Muscle layer of colon (tissue), 2 donors: ENCODE results near the gene ARPP21.

Experiments used
- H3K27ac ChIP-seq: one replicate; pipeline ENCODE4 v1.7.0; 2013; ENCODE audit warnings: low read depth, mild to moderate bottlenecking, low read length, moderate library complexity
- H3K27me3 ChIP-seq, 2 donors: one replicate each; pipeline ENCODE4 v1.7.0; 2013; ENCODE audit warnings: low read length in 2 of 2, mild to moderate bottlenecking in 2 of 2; ENCODE audit not compliant: insufficient read depth in 2 of 2, control insufficient read depth in 1 of 2
- H3K36me3 ChIP-seq: one replicate; pipeline ENCODE4 v1.7.0; 2013; ENCODE audit warnings: mild to moderate bottlenecking, low read length; ENCODE audit not compliant: insufficient read depth
- H3K4me1 ChIP-seq: one replicate; pipeline ENCODE4 v1.7.0; 2013; ENCODE audit warnings: mild to moderate bottlenecking, low read length; ENCODE audit not compliant: insufficient read depth
- H3K4me3 ChIP-seq, 2 donors: one replicate each; pipeline ENCODE4 v1.7.0; 2013; ENCODE audit warnings: low read length in 2 of 2, low read depth in 1 of 2, mild to moderate bottlenecking in 1 of 2, moderate library complexity in 1 of 2
- H3K9ac ChIP-seq: one replicate; pipeline ENCODE4 v1.7.0; 2013; ENCODE audit warnings: low read length
- H3K9me3 ChIP-seq: one replicate; pipeline ENCODE4 v1.7.0; 2013; ENCODE audit warnings: mild to moderate bottlenecking, low read length
- donor health status: abdominal sarcoma.
- donor health status: Adenocarcinoma of cecum.

Gene ARPP21

DNA sequence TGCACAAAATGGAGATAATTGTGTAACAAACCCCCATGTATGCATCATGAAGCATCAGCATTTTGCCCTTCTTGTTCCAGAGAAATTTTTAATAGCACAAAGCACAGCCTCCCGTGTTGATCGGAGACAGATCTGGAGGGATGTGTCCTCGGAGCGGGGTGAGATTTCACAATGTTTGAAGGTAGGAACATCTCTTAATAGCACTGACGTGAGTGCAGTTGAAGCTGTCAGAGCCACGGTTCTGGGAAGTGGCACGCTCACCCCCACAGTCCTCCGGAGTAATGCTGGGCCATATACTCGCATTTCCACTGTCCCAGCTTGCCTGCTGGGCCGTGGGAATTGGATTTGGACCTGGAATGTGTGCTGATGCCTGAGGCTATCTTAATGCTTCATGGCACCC is 24.1 kb downstream of the ARPP21 start:
- Histone ChIP-seq H3K9me3 (no peaks in the 10 kb centered on the region), H3K9ac (no peak overlapping the region), H3K36me3 (no peaks in the 10 kb centered on the region), H3K4me3 (no peak overlapping the region), H3K4me1 (peaks cover 3% of the 10 kb centered on the region), H3K27me3 (no peaks in the 10 kb centered on the region), H3K27ac (no peak overlapping the region)

- Histone ChIP-seq H3K4me3 (no peak overlapping the region), H3K27ac (no peak overlapping the region), H3K4me1 (peaks cover 3% of the 10 kb centered on the region), H3K27me3 (no peaks in the 10 kb centered on the region), H3K36me3 (no peaks in the 10 kb centered on the region), H3K9ac (no peak overlapping the region), H3K9me3 (no peaks in the 10 kb centered on the region)
These were observed 25.2 kb downstream of the ARPP21 start for GRCh38 chr3:35664460-35664919.

- H3K9me3 ChIP-seq, result no peaks in the 10 kb centered on the region
- peaks cover 3% of the 10 kb centered on the region for H3K4me1 ChIP-seq
- no peaks in the 10 kb centered on the region for H3K36me3 ChIP-seq
- H3K27me3 ChIP-seq, result no peaks in the 10 kb centered on the region
- no peak overlapping the region for H3K9ac ChIP-seq
- no peak overlapping the region for H3K4me3 ChIP-seq
- H3K27ac ChIP-seq, result no peak overlapping the region
These were observed 26.2 kb downstream of the ARPP21 start for GRCh38 chr3:35665390-35666055.

GRCh38 chr3:35666888-35667287 is 27.6 kb downstream of the ARPP21 start:
- H3K27me3 ChIP-seq, result no peaks in the 10 kb centered on the region
- H3K9me3 ChIP-seq, result no peaks in the 10 kb centered on the region
- H3K4me3 ChIP-seq, result no peak overlapping the region
- H3K9ac ChIP-seq, result no peak overlapping the region
- peaks cover 3% of the 10 kb centered on the region for H3K4me1 ChIP-seq
- H3K36me3 ChIP-seq, result no peaks in the 10 kb centered on the region
- no peak overlapping the region for H3K27ac ChIP-seq

DNA sequence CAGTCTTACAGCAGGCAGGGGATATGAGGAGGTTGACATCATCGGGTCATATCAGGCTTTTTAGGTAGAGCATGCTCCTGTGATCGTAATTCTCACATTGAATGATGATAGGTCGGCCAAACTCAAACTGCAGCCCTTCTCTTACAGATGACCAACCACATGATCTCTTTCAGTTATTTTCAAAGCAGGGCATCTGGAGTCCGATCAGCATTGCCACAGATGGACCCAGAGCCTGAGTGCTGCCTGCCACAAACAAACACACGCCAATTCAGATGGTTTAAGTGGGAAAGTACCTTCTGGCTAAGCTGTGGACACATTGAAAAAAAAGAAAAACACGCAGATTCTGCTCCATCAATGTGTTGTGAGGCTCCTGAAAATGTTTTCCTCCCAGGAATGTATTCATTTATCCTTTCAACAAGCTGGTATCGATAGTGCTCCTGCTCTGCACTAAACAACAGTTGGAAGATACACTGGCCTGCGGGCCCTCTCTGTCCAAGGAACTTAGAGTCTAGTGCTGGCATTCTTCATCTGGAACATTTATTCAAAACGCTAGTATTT is 31.2 kb downstream of the ARPP21 start:
- H3K4me1 ChIP-seq, result no peaks in the 10 kb centered on the region
- no peaks in the 10 kb centered on the region for H3K27me3 ChIP-seq
- H3K4me3 ChIP-seq, result no peak overlapping the region
- no peak overlapping the region for H3K9ac ChIP-seq
- no peaks in the 10 kb centered on the region for H3K9me3 ChIP-seq
- H3K27ac ChIP-seq, result no peak overlapping the region
- no peaks in the 10 kb centered on the region for H3K36me3 ChIP-seq

DNA sequence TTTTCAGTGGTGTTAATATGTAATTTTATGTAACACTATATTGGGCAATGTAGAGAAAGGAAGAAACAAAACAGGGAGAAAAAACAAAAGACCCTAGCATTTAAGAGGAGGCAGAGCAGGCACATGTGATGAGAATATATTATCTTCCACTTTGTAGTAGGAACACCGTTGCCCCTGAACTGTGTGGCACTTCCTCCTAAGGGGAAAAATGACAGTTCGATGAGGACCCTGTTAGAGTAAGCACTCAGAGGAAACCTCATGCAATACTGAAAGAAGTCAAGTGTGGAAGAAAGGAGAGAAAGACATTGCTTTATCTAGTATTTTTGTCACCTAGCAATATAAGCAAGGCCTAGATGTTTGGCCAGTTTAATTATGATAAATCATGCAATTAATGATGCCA is 32.2 kb downstream of the ARPP21 start:
- Histone ChIP-seq H3K9me3 (no peaks in the 10 kb centered on the region), H3K4me3 (no peak overlapping the region), H3K9ac (no peak overlapping the region), H3K4me1 (no peaks in the 10 kb centered on the region), H3K27ac (no peak overlapping the region), H3K27me3 (no peaks in the 10 kb centered on the region), H3K36me3 (no peaks in the 10 kb centered on the region)

DNA sequence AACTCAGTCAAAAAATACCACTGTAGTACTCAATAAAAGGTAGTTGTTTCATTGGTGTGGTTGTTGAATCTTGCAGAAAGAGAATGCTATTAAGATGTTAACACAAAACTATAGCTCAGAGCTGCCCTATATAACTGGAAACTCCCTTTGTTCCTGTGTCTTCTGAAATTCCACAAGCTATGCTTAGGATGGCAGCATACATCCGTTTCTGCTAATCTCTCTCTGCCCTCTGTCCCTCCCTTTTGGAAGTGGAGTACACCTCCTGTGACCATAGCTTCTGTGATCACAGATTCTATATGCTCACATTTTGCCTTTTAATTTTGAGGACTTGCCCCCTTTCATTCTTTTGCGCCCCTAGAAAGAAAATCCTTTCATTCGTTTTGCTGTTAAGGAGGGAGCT is 33.7 kb downstream of the ARPP21 start:
- Histone ChIP-seq H3K36me3 (no peaks in the 10 kb centered on the region), H3K9me3 (no peaks in the 10 kb centered on the region), H3K27me3 (no peaks in the 10 kb centered on the region), H3K4me3 (no peak overlapping the region), H3K27ac (no peak overlapping the region), H3K9ac (no peak overlapping the region), H3K4me1 (no peaks in the 10 kb centered on the region)

DNA sequence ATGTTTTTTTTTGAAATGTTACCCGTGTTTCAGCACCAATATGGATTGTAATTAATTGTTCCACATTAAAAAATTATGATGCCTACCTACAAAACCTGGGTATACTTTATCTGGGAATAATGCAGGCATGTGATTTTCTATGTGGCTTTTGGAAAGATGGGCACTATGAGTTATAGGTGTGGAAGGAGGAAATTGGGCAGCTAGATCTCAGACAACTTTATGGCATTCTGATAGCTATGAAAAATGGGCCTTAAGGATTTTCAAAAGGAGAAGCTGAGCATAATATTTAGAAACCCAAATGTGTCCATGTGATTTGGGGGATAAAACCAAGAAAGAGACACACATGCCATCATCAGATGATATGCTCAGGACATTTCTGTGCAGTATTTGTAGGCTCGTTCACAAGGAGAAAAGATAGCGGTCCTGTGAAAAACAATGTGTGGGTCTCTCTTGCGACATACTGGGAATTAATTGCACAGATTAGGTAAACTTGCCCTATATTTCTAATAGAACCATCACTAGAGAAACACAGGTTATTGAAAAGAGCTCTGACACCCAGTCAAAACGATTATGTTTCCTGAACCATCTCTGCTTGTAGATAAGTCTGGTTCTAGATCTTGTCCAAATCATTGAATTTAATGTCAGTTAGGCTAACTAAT is 35.3 kb downstream of the ARPP21 start:
- H3K36me3 ChIP-seq, result no peaks in the 10 kb centered on the region

GRCh38 chr3:35675206-35675605 is 35.9 kb downstream of the ARPP21 start:
- Histone ChIP-seq H3K4me3 (no peak overlapping the region), H3K27ac (no peak overlapping the region), H3K36me3 (no peaks in the 10 kb centered on the region), H3K27me3 (no peaks in the 10 kb centered on the region), H3K9me3 (no peaks in the 10 kb centered on the region), H3K9ac (no peak overlapping the region), H3K4me1 (no peaks in the 10 kb centered on the region)

More for the DNA sequence above, 35.3 kb downstream of the ARPP21 start:
- Histone ChIP-seq H3K9ac (no peak overlapping the region), H3K4me1 (no peaks in the 10 kb centered on the region), H3K27me3 (no peaks in the 10 kb centered on the region), H3K27ac (no peak overlapping the region), H3K9me3 (no peaks in the 10 kb centered on the region), H3K4me3 (no peak overlapping the region)

DNA sequence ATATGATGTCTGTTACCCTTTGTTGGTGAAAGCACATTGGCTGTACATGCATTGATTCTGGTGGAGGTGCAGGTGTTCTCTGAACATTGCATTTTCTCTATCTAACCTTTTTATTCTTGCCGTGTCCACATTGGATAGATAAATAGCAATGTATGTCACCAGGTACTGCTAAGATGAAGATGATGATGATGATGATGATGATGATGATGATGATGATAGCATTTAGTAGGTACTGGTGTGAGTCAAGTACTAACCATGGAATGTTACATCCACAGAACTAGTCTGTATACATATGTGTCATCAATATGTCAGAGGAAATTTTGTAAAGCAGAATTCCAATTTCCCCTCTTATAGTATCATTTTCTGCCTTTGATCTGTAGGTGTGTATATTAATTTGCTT is 36.3 kb downstream of the ARPP21 start:
- no peaks in the 10 kb centered on the region for H3K36me3 ChIP-seq

GRCh38 chr3:35677797-35678196 is 38.5 kb downstream of the ARPP21 start:
- Histone ChIP-seq H3K27me3 (no peaks in the 10 kb centered on the region), H3K4me3 (no peak overlapping the region), H3K27ac (no peak overlapping the region), H3K9ac (no peak overlapping the region), H3K4me1 (no peaks in the 10 kb centered on the region), H3K9me3 (no peaks in the 10 kb centered on the region), H3K36me3 (no peaks in the 10 kb centered on the region)

More for the DNA sequence above, 36.3 kb downstream of the ARPP21 start:
- H3K27ac ChIP-seq, result no peak overlapping the region
- H3K4me3 ChIP-seq, result no peak overlapping the region
- no peak overlapping the region for H3K9ac ChIP-seq
- H3K27me3 ChIP-seq, result no peaks in the 10 kb centered on the region
- no peaks in the 10 kb centered on the region for H3K9me3 ChIP-seq
- no peaks in the 10 kb centered on the region for H3K4me1 ChIP-seq
